Measurements from ENCODE around the gene FLII.

The FLII gene

GRCh38 chr17:18206962-18207361 is 51.6 kb downstream of the FLII start:
- DNase-seq (ENCODE audit: low read depth), result no peak
- no peak for TF ChIP-seq CTCF (conservative IDR thresholded peaks at IDR 0.05; ENCODE audit: control insufficient read depth, insufficient read depth, low read depth, low read length)
- H3K4me3 ChIP-seq (ENCODE audit: control insufficient read depth, low read depth, low read length), result no peak overlapping the region

GRCh38 chr17:18205861-18206260 is 52.7 kb downstream of the FLII start:
- no peak for TF ChIP-seq CTCF (conservative IDR thresholded peaks at IDR 0.05; ENCODE audit: control insufficient read depth, insufficient read depth, low read depth, low read length)
- no peak for DNase-seq (ENCODE audit: low read depth)
- no peak overlapping the region for H3K4me3 ChIP-seq (ENCODE audit: control insufficient read depth, low read depth, low read length)

- no peak for DNase-seq (ENCODE audit: low read depth)
- TF ChIP-seq CTCF (conservative IDR thresholded peaks at IDR 0.05; ENCODE audit: control insufficient read depth, insufficient read depth, low read depth, low read length), result no peak
- no peak overlapping the region for H3K4me3 ChIP-seq (ENCODE audit: control insufficient read depth, low read depth, low read length)
Measured at GRCh38 chr17:18203308-18203707, 55.2 kb downstream of the FLII start.

GRCh38 chr17:18201108-18201507 is 57.4 kb downstream of the FLII start:
- H3K4me3 ChIP-seq (ENCODE audit: control insufficient read depth, low read depth, low read length), result no peak overlapping the region
- no peak for TF ChIP-seq CTCF (conservative IDR thresholded peaks at IDR 0.05; ENCODE audit: control insufficient read depth, insufficient read depth, low read depth, low read length)
- DNase-seq (ENCODE audit: low read depth), result no peak

GRCh38 chr17:18198530-18198929 is 60.0 kb downstream of the FLII start:
- TF ChIP-seq CTCF (conservative IDR thresholded peaks at IDR 0.05; ENCODE audit: control insufficient read depth, insufficient read depth, low read depth, low read length), result no peak
- no peak overlapping the region for H3K4me3 ChIP-seq (ENCODE audit: control insufficient read depth, low read depth, low read length)
- no peak for DNase-seq (ENCODE audit: low read depth)

- DNase-seq (ENCODE audit: low read depth), result no peak
- no peak overlapping the region for H3K4me3 ChIP-seq (ENCODE audit: control insufficient read depth, low read depth, low read length)
- no peak for TF ChIP-seq CTCF (conservative IDR thresholded peaks at IDR 0.05; ENCODE audit: control insufficient read depth, insufficient read depth, low read depth, low read length)
Measured at GRCh38 chr17:18197535-18198194, 60.9 kb downstream of the FLII start.

GRCh38 chr17:18195246-18195645 is 63.3 kb downstream of the FLII start:
- DNase-seq (ENCODE audit: low read depth), result no peak
- H3K4me3 ChIP-seq (ENCODE audit: control insufficient read depth, low read depth, low read length), result no peak overlapping the region
- TF ChIP-seq CTCF (conservative IDR thresholded peaks at IDR 0.05; ENCODE audit: control insufficient read depth, insufficient read depth, low read depth, low read length), result no peak
